ENCODE measurements around the gene EIF4E3.

DNA sequence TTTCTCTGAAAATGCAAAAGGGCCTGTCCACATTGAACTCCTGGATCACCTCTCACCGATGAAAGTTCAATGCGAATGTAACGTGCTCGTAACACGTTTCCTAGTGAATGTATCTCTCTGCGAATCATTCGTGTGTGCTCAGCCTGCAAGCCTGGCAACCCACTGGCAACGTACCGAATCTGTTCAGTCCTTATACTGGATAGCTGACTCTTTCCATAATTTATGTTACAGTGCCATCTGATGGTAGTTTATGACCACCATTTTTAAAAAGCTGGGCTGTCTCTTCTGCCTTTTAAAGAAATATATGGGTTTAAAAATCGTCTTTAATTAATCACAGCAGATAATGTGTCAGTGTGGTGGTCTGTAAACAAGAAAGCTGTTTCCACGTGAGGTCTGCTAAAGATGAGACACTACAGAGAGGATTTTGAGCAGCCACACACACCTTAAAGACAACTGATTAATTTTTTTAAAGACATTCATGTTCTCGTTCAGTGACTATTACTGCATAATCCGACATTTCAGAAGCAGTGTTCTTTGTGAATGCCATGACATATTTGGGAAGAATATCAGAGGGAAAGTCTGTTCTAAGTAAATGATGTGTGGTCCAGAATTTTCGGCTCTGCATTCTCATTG lies 72.3 kb downstream of the EIF4E3 start:
- TF ChIP-seq, protein P1, sequence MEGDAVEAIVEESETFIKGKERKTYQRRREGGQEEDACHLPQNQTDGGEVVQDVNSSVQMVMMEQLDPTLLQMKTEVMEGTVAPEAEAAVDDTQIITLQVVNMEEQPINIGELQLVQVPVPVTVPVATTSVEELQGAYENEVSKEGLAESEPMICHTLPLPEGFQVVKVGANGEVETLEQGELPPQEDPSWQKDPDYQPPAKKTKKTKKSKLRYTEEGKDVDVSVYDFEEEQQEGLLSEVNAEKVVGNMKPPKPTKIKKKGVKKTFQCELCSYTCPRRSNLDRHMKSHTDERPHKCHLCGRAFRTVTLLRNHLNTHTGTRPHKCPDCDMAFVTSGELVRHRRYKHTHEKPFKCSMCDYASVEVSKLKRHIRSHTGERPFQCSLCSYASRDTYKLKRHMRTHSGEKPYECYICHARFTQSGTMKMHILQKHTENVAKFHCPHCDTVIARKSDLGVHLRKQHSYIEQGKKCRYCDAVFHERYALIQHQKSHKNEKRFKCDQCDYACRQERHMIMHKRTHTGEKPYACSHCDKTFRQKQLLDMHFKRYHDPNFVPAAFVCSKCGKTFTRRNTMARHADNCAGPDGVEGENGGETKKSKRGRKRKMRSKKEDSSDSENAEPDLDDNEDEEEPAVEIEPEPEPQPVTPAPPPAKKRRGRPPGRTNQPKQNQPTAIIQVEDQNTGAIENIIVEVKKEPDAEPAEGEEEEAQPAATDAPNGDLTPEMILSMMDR (IDR thresholded peaks at IDR 0.05; ENCODE audit: insufficient read depth, low read length, poor library complexity, severe bottlenecking), result no peak
- no peak for TF ChIP-seq EZH2phosphoT487 (conservative IDR thresholded peaks at IDR 0.05; ENCODE audit: low read length)
